Gastroesophageal sphincter (tissue), 4 donors: Measurements from ENCODE around the gene RHOC. TPM values are rescaled to one million over a fixed set of nuclear protein-coding genes. Genes with fewer than 3 reads are reported as not detected.

Experiments
- ATAC-seq: fragments of 150-250 bp; one replicate; pipeline ENCODE4 v1.9.1; 2016; ENCODE audit warnings: mild to moderate bottlenecking, moderate library complexity
- H3K27ac ChIP-seq, 4 donors: fragments of 200-600 bp; sonication (generic) in 3 of 4; 1 replicate in 3 of 4; 2 replicates in 1 of 4; pipeline ENCODE4 v1.5.1; 2016 to 2019
- H3K27me3 ChIP-seq: fragments of 200-600 bp; sonication (generic); one replicate; pipeline ENCODE4 v1.5.1; 2019
- H3K36me3 ChIP-seq, 2 donors: fragments of 200-600 bp; sonication (generic); one replicate each; pipeline ENCODE4 v1.5.1; 2019; ENCODE audit warnings: control low read depth in 1 of 2
- H3K4me1 ChIP-seq, 3 donors: fragments of 200-600 bp; sonication (generic); 1 replicate in 2 of 3; 2 replicates in 1 of 3; pipeline ENCODE4 v1.5.1; 2016 to 2019; ENCODE audit warnings: control low read depth in 2 of 3
- H3K4me3 ChIP-seq, 2 donors: fragments of 200-600 bp; sonication (generic); one replicate each; pipeline ENCODE4 v1.5.1; 2019; ENCODE audit warnings: mild to moderate bottlenecking in 1 of 2, moderate library complexity in 1 of 2
- H3K9me3 ChIP-seq, 3 donors: fragments of 200-600 bp; sonication (generic); one replicate each; pipeline ENCODE4 v1.5.1; 2017 to 2019; ENCODE audit warnings: control low read depth in 2 of 3
- CTCF ChIP-seq, 4 experiments: fragments of 200-600 bp in 2 of 4; fragments of 450-650 bp in 2 of 4; sonication (generic) in 1 of 4; IDR thresholded peaks; one replicate each; pipeline ENCODE4 v1.5.1; 2017 to 2019; ENCODE audit warnings: antibody characterized with exemption in 4 of 4, mild to moderate bottlenecking in 2 of 4, moderate library complexity in 2 of 4
- EP300 ChIP-seq: sonication (generic); formaldehyde crosslinking; IDR thresholded peaks from one replicate; pipeline ENCODE4 v1.6.1; 2017; ENCODE audit warnings: antibody characterized with exemption, mild to moderate bottlenecking
- POLR2A ChIP-seq, 2 donors: fragments of 450-650 bp; IDR thresholded peaks; one replicate each; pipeline ENCODE4 v1.6.1; 2017; ENCODE audit warnings: antibody characterized with exemption in 2 of 2, mild to moderate bottlenecking in 2 of 2, moderate library complexity in 1 of 2
- POLR2AphosphoS5 ChIP-seq: sonication (generic); formaldehyde crosslinking; IDR thresholded peaks from one replicate; pipeline ENCODE4 v1.6.1; 2017; ENCODE audit warnings: antibody characterized with exemption
- WGBS, 2 donors: methylation state at CpG; one replicate each; pipeline ENCODE4 v1.1.5; 2018; ENCODE audit warnings: low coverage in 1 of 2; 5-methylcytosine and 5-hydroxymethylcytosine counted together
- total RNA-seq, 4 donors: library from RNA; depleted of rRNA; stranded (reverse); fragments of >200 nt; gene quantifications; one replicate each; pipeline ENCODE4 v1.1.0, GENCODE V29; 2016

Gene RHOC
- total RNA-seq, 4 donors from 2014 or later: 183 to 354 (median 240) TPM

GRCh38 chr1:112697781-112698201 lies 9.1 kb downstream of the RHOC start:
- 95 to 100% methylated on average over 3 of the region's 9 CpGs for WGBS, 2 donors
- no peak for ATAC-seq
- Histone ChIP-seq H3K4me3 (no peak overlapping the region), H3K36me3 (peaks cover 0 to 83% of the 10 kb centered on the region in 2 donors), H3K27me3 (no peaks in the 10 kb centered on the region), H3K27ac (peak overlapping the region in 3 of 4 donors; percentile 93 to 100 (median 96)), H3K4me1 (peaks cover 5 to 56% (median 40%) of the 10 kb centered on the region in 3 donors), H3K9me3 (no peaks in the 10 kb centered on the region)
- TF ChIP-seq POLR2AphosphoS5: no peak
- TF ChIP-seq CTCF (IDR thresholded peaks at IDR 0.05): no peak
- no peak for TF ChIP-seq EP300
- TF ChIP-seq POLR2A (IDR thresholded peaks at IDR 0.05): no peak

GRCh38 chr1:112696578-112697314 lies 10.2 kb downstream of the RHOC start:
- Histone ChIP-seq H3K27ac (peak overlapping the region in 1 of 4 donors; percentile 100), H3K4me1 (peaks cover 5 to 46% (median 30%) of the 10 kb centered on the region in 3 donors), H3K9me3 (no peaks in the 10 kb centered on the region), H3K36me3 (peaks cover 0 to 85% of the 10 kb centered on the region in 2 donors), H3K27me3 (no peaks in the 10 kb centered on the region), H3K4me3 (no peak overlapping the region)
- 89% methylated on average over 3 of the region's 7 CpGs; no CpG with 5 or more reads in 1 of the 2 donors for WGBS, 2 donors
- no peak for ATAC-seq
- TF ChIP-seq EP300 (no peak), POLR2AphosphoS5 (no peak), POLR2A (IDR thresholded peaks at IDR 0.05) (no peak), CTCF (IDR thresholded peaks at IDR 0.05) (no peak)

- Histone ChIP-seq H3K27me3 (no peaks in the 10 kb centered on the region), H3K36me3 (peaks cover 0 to 93% of the 10 kb centered on the region in 2 donors), H3K4me3 (no peak overlapping the region), H3K4me1 (peaks cover 0 to 31% (median 15%) of the 10 kb centered on the region in 3 donors), H3K9me3 (no peaks in the 10 kb centered on the region), H3K27ac (no peak overlapping the region)
- ATAC-seq: no peak
- WGBS, 2 donors: 88 to 100% methylated on average over 1 to 2 of the region's 9 CpGs
- TF ChIP-seq POLR2A (IDR thresholded peaks at IDR 0.05) (no peak), POLR2AphosphoS5 (no peak), EP300 (no peak), CTCF (IDR thresholded peaks at IDR 0.05) (no peak)
Observed at GRCh38 chr1:112695276-112695675, 11.7 kb downstream of the RHOC start.

GRCh38 chr1:112694363-112694929 lies 12.5 kb downstream of the RHOC start:
- H3K27ac ChIP-seq: no peak overlapping the region
- 80 to 83% methylated on average over 1 to 4 of the region's 15 CpGs for WGBS, 2 donors

More at GRCh38 chr1:112694363-112694929, 12.5 kb downstream of the RHOC start:
- no peak overlapping the region for H3K4me3 ChIP-seq
- TF ChIP-seq EP300 (no peak), POLR2A (IDR thresholded peaks at IDR 0.05) (no peak), POLR2AphosphoS5 (no peak), CTCF (IDR thresholded peaks at IDR 0.05) (no peak)
- no peak for ATAC-seq
- peaks cover 0 to 99% of the 10 kb centered on the region in 2 donors for H3K36me3 ChIP-seq
- no peaks in the 10 kb centered on the region for H3K9me3 ChIP-seq
- H3K27me3 ChIP-seq: no peaks in the 10 kb centered on the region
- peaks cover 0 to 23% (median 7%) of the 10 kb centered on the region in 3 donors for H3K4me1 ChIP-seq
